Right cardiac atrium (tissue), 5 donors: ENCODE results near the gene ACTR1A. TPM values are rescaled to one million over a fixed set of nuclear protein-coding genes. Genes with fewer than 3 reads are reported as not detected.

Source experiments
- microRNA-seq, 2 donors: library from miRNA; unstranded; fragments of <30 nt; microRNA quantifications; one replicate each; pipeline ENCODE4 v1.2.0, GENCODE V29; 2020 to 2021
- polyA plus RNA-seq: library from polyadenylated mRNA; stranded (reverse); fragments of 200-250 nt; gene quantifications from one replicate; pipeline ENCODE4 v1.2.3, GENCODE V29; 2013
- total RNA-seq, 4 donors: library from RNA; stranded (reverse); fragmentation: NEBNext Ultra II Directional; extraction: Animal tissue kit (Norgen Biotek cat#: 25700); gene quantifications; one replicate each; pipeline ENCODE4 v1.2.1, GENCODE V29; 2021
- donor health status: healthy with polysubstance abuse.
- donor health status: DM: no; HTN: yes; CAD: no.
- donor health status: DM: no; HTN: no; CAD: no.
- donor health status: DM: no; HTN: yes; CAD: no; lungs with severe emphysema.
- donor health status: DM: yes; HTN: yes; CAD: no.

ACTR1A gene
- total and polyA plus RNA-seq, 5 donors, result 100 to 108 (median 106) TPM

Small RNA genes within 50 kb of the gene (microRNA-seq; reads per million reads assigned to microRNA genes)
- 192 to 1,785 reads per million in 2 donors for gene MIR146B

Other genes starting within 250 kb of the ACTR1A start
- gene NFKB2, start 107.0 kb downstream of the ACTR1A start, total RNA-seq, result 10 to 100 TPM in 3 of 4 donors, 1 to 10 TPM in 1; 9.3 to 18.2 (median 15.3) TPM
- gene NFKB2, start 107.0 kb downstream of the ACTR1A start, polyA plus RNA-seq, result 9.7 TPM
- 1 to 10 TPM; 4.6 to 9.4 (median 6.6) TPM for gene PSD, start 83.9 kb downstream of the ACTR1A start, total RNA-seq
- 5.7 TPM for gene PSD, start 83.9 kb downstream of the ACTR1A start, polyA plus RNA-seq
- gene FBXL15, start 81.9 kb downstream of the ACTR1A start, total RNA-seq, result 10 to 100 TPM; 14.0 to 15.6 (median 14.4) TPM
- 14.4 TPM for gene FBXL15, start 81.9 kb downstream of the ACTR1A start, polyA plus RNA-seq
- 10 to 100 TPM; 68.7 to 78.6 (median 71.6) TPM for gene CUEDC2, start 70.1 kb downstream of the ACTR1A start, total RNA-seq
- 94.6 TPM for gene CUEDC2, start 70.1 kb downstream of the ACTR1A start, polyA plus RNA-seq
- not detected for gene C10orf95, start 51.2 kb downstream of the ACTR1A start, total RNA-seq
- gene C10orf95, start 51.2 kb downstream of the ACTR1A start, polyA plus RNA-seq, result 0.09 TPM
- gene SUFU, start 1.3 kb upstream of the ACTR1A start, total RNA-seq, result 10 to 100 TPM in 3 of 4 donors, 1 to 10 TPM in 1; 7.7 to 11.8 (median 11.4) TPM
- 6.7 TPM for gene SUFU, start 1.3 kb upstream of the ACTR1A start, polyA plus RNA-seq
- gene TRIM8, start 141.8 kb upstream of the ACTR1A start, total RNA-seq, result 100 to 1,000 TPM; 104 to 120 (median 109) TPM
- gene TRIM8, start 141.8 kb upstream of the ACTR1A start, polyA plus RNA-seq, result 71.4 TPM
- 10 to 100 TPM; 13.0 to 18.3 (median 14.9) TPM for gene ARL3, start 211.7 kb upstream of the ACTR1A start, total RNA-seq
- 16.3 TPM for gene ARL3, start 211.7 kb upstream of the ACTR1A start, polyA plus RNA-seq
- 1 to 10 TPM; 1.8 to 4.8 (median 2.4) TPM for gene SFXN2, start 211.9 kb upstream of the ACTR1A start, total RNA-seq
- gene SFXN2, start 211.9 kb upstream of the ACTR1A start, polyA plus RNA-seq, result 1.8 TPM
- 10 to 100 TPM; 35.2 to 50.5 (median 37.8) TPM for gene WBP1L, start 241.2 kb upstream of the ACTR1A start, total RNA-seq
- 19.1 TPM for gene WBP1L, start 241.2 kb upstream of the ACTR1A start, polyA plus RNA-seq